HG03135 (cell line): ENCODE results near the gene U2SURP.
A peak's percentile ranks its signal among the peaks of the same experiment; 100 is the strongest.
"Not testable (repeated sequence)": the region's sequence is repeated elsewhere in the genome, so short reads cannot be mapped to it uniquely, and the experiment has no call there.

Source experiments
- ATAC-seq: cut with Tn5 transposase; IDR thresholded peaks from one replicate; pipeline ENCODE4 v1.9.1; 2021; ENCODE audit warnings: mild to moderate bottlenecking, moderate library complexity; ENCODE audit not compliant: unreplicated experiment

The U2SURP gene

DNA sequence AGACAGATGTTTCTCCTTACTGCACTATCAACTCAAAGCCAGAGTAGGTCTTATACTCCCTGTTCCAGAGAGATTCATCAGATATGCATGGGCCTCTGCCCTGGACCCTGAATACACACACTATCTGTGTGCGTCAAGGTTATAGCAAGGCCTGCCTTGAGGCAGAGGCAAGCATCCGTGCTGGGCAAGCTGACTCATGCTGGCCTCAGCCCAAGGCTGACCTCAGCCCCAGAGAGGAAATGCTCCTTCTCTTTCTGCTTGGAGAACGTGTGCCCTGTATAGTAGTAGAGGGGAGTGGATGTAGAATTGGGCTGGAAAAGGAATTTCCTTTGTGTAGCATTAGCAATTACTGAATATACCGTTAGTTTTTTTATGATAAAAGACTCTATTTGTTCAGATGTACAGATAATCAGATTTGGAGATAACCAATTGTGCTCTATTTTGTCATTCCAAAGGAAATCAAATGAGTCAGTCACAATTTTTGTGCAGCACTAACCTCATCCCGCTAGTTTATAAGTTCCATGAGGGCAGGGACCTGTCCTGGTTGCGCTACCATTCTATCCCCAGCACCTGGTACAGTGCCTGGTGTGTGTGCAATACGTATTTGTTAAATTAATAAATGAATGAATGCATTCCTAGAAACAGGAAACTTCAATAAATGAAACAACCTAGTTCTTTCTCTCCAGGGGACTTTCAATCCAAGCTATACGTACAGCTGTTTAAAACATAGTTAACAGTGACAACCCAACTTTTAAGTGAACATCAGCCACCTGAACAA is 24.6 kb upstream of the U2SURP start:
- ATAC-seq, result no peak

DNA sequence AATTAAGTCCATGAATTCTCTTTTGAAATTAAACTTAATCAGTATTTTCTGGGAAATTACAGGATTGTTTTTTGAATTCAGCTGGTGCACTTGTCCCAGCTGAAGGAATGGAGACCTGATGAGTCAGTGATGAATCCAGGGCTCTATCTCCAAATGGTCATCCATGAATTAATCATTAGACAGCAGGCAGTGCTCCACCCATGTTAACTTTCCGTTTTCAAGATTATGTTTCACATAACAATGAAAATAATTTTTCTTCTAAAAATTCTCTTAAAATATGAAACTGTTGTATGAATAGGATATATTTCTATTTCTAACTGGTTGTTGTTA is 24.0 kb upstream of the U2SURP start:
- no peak for ATAC-seq

DNA sequence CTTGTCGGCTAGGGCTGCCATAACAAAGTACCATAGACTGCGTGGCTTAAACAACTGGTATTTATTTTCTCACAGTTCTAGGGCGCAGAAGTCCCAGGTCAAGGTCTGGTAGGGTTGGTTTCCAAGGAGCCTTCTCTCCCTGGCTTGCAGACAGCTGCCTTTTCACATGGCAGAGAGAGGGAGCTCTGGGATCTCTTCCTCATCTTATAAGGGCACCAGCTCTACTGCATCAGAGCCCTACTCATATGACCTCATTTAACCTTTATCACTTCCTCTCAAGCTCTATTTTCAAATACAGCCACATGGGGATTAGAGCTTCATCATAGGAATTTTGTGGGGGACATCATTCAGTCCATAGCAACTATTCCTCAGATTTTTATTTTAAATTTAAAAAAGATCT is 20.3 kb upstream of the U2SURP start:
- ATAC-seq, result no peak

DNA sequence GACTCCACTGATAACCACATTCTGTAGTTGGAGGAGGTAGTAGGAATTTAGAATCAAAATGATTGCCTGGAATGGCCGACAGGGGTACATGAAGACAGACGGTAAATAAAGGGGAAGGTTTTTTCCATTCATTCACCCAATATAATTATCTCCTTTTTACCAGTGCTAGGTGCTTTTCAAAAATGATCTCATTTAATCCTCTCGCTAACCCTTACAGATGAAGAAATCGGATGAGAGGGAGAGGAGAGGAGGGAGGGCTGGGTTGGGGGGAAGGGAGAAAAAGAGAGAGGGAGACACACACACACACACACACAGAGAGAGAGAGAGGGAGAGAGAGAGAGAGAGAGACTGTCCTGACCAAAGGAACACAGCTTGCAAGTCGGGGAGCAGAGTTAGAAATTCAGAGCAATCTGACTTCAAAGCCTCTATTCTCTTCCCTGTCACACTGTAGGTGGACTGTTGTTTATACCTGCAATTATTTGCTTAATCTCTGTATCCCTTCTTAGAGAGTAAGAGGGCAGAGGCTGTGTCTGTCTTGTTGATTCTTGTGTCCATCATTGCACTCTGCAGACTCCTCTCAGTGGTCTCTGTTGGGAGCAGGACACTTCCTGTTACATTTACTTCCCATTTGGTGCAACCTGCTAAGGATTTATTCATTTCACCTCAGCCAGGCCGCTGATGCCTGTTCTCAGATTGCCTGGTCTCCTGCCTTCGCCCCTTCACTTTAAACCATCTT is 19.2 kb upstream of the U2SURP start:
- ATAC-seq, result no peak

DNA sequence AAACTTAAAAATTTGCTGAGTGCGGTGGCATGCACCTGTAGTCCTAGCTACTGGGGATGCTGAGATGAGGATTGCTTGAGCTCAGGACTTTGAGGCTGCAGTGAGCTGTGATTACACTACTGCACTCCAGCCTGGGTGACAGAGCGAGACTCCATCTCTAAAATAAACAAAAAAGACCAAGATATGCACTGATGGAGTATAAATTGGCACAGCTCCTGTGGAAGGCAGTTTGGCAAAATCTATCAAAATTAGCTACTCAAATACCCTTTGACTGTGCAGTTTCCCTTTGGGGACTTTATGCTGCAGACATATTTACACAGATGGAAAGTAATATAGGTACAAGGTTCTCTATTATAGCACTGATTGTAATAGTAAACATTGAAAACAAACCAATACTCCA is 18.1 kb upstream of the U2SURP start:
- no peak for ATAC-seq

DNA sequence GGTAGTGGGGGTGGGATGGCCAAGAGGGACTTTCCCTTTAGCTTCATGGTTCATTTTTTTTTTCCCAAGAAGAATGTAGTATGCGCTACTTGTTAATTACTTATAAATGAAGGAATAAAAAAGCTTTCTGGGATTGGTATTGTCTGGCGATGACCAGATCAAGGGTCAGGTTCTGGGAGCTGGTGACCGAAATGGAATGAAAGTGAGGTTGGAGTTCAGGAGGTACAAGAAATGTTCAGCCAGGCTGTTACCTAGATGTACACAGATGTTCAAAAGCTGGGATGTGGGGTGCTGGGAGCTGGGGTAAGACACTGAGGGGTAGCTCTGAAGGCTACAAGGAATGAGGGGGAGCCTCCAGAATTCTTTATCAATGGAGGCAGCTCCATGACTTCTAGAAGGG is 17.1 kb upstream of the U2SURP start:
- ATAC-seq, result no peak

DNA sequence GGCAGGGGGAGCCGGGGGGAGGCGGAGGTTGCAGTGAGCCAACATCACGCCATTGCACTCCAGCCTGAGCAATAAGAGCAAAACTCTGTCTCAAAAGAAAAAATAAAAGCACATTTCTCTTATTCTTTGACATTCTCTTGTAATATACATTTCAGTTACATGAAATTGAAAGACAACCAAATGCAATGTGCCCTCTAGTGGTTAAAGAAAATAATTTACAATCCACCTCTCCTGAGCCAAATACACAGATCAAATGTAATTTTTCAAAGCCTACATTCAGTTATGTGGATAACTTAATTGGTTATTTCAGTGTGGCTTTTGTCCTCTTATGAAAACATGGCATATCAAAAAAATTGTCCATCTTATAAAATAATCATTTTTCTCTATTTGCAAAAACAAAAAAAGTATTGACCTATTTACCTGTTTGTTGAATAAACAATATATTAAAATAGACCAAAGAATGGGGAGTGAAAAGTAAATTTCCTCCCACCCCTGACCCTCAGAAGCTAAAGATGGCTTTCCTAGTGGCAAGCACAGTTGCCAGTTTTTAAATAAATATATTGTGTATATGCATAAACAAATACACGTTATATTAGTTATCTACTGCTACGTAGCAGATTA is 14.2 kb upstream of the U2SURP start:
- ATAC-seq, result no peak

DNA sequence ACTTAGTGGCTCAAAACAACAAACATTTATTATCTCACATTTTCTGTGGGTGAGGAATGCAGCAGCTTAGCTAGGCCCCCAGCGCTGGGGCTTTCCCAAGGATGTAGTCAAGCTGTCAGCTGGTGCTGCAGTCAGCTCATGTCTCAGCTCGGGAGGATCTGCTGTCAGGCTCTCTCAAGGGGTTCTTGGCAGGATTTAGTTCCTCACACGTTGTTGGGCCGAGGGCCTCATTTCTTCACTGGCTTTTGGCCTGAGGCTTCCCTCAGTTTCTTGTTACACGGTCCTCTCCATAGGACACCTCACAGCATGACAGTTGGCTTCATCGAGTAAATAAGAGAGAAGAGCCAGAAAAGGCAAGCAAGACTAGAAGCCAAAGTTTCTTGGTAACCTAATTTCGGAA is 13.7 kb upstream of the U2SURP start:
- no peak for ATAC-seq

DNA sequence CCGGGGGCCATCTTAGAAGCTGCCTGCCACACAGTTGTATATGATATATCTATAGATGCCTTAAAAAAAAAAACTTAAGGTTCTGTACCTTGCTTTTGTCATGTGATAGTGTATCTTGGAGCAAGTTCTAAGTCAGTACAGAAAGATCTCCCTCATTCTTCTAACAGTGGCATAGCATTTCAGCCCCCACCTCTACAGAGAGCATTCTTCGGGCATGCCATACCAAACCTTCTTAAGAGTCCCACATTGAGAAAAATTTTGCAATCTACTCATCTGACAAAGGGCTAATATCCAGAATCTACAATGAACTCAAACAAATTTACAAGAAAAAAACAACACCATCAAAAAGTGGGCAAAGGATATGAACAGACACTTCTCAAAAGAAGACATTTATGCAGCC is 13.1 kb upstream of the U2SURP start:
- ATAC-seq, result not testable (repeated sequence)

DNA sequence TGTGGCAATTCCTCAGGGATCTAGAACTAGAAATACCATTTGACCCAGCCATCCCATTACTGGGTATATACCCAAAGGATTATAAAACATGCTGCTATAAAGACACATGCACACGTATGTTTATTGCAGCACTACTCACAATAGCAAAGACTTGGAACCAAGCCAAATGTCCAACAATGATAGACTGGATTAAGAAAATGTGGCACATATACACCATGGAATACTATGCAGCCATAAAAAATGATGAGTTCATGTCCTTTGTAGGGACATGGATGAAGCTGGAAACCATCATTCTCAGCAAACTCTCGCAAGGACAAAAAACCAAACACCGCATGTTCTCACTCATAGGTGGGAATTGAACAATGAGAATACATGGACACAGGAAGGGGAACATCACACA is 12.5 kb upstream of the U2SURP start:
- ATAC-seq, result not testable (repeated sequence)

DNA sequence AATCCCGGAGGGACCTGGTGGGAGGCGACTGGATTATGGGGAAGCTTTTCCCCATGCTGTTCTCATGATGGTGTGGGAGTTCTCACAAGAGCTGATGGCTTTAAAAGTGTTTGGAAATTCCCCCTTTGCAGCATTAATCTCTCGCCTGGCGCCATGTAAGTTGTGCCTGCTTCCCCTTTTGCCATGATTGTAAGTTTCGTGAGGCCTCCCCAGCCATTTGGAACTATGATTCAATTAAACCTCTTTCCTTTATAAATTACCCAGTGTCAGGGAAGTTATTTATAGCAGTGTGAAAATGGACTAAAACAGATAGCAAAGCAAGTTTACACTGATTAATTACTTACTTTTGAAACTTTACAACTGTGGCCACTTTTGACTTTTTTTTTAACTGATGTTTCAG is 10.6 kb upstream of the U2SURP start:
- no peak for ATAC-seq

DNA sequence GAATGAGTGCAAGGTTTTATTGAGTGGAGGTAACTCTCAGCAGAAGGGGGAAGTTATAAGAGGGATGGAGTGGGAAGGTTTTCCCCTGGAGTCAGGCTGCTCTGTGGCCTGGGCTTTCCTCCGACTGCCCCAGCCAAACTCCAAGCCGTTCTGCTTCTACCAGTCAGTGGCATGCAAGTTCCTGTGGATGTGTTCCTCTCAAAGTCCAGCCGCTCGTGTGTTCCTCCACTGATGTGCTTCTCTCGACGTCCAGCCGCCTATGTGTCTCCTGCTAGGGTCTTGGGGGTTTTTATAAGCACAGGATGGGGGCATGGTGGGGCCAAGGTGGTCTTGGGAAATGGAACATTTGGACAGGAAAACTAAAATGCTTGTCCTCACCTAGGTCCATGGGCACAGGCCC is 9.0 kb upstream of the U2SURP start:
- no peak for ATAC-seq

DNA sequence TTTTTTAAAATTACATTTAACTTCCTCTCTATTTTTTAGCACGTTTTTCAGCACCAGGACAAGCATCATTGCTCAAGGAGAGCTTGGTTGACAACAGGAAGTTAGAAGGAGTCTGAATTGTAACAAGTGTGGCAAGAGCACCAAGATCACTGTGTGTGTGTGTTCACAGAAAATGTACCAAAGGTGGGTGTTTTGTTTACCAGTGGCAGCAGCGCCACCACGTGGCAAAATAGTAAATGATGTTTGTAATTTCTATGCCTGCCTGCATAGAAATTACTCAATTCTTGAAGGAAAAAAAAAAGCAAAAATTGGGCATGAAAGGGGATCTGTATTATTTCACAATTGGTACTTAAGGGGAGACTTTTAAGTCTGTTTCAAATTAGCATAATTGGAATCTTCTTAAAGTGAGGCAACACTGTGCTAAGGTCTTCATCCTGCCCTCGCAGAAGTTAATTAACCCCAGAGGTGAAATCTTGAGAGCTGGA is 7.4 kb upstream of the U2SURP start:
- peak; percentile 61 for ATAC-seq

DNA sequence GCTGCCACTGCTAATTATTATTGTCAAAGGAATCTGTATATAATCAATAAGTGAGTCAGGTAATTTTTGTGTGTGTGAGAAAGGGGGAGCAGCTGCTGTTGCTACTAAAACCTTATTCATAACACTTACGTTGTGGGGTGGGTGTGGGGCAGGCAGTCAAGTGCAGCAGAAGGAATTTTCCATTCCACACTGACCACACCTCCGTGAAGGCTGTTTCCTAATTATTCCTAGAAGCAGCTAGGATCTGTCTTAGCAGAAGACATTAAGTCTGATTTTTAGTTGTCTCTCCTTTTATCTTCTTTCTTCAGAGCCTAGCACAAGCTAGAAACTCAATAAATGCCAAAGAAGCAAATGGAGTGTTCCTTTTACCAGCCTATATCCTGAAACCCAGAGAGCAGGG is 4.0 kb upstream of the U2SURP start:
- no peak for ATAC-seq

DNA sequence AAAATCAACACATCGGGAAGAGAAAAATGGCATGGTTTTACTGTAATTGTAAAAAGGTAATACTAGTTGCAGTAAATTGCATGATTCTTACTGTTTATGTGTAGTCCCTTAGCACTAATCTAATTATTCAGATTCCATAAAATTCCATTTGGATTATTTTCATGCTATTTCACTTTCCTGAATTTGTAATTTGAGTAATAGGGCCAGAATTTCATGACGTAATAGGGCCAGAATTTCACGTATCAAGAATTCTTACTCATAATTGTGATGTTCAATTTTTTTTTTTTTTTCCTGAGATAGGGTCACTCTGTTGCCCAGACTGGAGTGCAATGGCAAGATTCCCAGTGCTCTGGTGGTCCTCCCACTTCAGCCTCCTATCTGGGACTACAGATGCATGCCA is 2.9 kb upstream of the U2SURP start:
- no peak for ATAC-seq

DNA sequence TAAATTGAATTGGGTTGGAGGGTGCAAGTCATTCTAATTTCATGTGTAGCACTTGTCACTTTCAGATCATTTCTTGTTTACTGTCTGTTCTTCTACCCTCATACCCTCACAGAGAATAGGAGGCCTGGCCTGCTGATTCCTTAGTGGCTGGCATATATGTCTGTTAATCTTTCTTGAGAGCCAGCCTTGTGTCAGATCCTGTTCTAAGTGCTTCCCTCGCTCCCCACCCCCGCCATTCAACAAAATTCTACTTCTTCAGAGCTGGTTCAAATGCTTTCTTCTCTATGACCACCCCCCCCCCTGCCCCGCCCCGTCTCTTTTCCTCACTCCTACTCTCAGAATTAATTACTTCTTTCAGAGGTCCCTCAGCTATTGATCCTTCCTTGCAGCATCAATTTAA is 1.5 kb upstream of the U2SURP start:
- ATAC-seq, result no peak

DNA sequence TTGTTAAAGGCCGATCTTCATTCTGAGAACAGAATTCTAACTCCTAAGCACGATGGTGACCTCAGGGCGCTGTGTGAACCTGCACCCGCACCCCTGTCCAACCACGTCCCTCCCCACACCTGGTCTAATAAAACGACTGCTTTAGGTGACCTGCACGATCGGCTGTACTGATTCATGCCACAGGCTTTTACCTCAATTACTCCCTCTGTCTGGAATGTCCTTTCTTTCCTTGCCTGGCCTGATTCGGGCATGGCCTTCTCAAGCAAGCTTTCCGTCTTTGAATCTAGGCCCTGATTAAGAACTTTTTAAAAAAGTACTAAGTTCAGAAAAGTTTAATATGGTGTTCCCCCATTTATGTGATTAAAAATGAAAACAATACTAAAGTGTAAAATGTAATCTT is 842 bp upstream of the U2SURP start:
- ATAC-seq, result no peak

DNA sequence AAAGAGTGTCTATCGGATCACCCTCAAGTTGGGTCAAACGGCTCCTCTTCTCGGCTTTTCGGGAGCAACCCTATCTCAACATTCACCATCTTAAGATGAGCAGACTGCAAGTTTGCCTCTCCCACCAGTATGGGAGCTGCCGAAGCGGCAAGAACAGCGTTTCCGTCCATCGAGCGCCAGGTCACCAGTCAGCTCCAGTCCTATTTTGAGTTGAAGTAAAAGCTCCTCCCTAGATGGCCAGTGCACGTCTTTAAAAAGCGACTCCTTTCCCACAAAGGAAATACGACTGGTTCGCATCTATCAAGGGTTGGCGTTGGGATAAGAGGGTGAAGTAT is 369 bp upstream of the U2SURP start:
- ATAC-seq, result peak; percentile 61

DNA sequence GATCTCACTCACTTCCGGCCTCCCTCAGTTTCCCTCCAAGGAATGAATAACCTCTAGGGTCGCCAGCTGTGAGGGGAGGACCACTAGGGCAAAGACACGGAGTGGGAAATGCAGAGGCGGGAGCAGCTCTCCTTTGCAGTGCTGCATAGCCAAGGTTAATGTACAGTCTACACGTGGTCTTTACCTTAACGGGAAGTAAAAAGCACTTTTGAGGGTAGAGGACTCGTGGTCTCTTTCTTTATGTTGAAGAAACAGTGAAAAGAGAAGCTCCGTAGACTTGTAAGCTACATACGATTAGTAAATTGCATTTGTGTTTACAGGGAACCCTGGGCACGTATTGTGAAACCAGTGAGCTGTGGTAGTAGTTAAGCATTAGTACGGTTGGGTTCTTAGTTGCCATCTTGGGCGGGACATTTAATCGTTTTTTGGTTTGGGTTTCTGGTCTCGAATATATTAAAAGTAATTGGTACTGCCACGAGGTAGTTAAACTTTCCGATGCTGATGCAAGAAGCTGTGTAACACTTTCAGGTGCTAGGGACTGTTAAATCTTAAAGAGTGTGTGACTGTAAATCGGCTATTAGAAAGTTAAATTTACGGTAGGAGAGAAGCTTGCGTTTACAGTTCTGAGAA is 828 bp downstream of the U2SURP start:
- ATAC-seq, result peak; percentile 41

DNA sequence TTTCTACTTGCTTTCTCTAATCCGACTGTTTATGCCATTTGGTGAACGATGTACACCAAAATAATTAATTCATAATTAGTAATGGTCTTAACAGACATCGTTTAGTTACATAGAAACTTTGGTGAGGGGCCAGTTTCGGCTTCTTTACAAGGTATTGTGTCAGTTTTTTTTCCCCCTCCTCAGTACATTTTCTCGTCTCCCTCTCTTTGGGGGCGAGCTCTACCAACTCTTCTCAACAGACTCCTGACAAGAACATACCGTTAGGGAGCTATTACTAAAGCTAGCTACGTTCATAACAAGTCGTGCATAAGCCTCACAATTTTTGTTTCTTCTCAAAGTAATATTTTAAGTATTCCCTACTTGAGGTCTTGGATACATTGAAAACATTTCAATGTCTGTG is 1.4 kb downstream of the U2SURP start:
- ATAC-seq, result no peak

DNA sequence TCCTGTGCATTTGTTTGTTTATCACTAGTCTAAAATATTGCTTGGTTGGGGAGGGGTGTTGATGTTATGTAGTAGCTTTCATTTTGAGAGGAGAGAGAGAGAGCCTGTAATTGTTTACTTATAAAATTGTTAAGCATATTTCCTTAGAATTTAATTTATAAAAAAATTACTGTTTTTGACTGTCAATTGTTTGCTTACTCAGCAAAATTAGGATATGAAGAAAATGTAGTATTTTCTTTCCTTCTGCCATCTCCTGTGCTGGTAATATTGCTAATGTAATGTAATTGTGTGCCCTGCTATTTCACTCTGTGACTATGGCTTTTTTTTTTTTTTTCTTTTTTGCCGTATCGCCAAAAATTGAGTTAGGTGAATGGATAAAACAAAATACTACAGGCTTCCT is 3.5 kb downstream of the U2SURP start:
- no peak for ATAC-seq

DNA sequence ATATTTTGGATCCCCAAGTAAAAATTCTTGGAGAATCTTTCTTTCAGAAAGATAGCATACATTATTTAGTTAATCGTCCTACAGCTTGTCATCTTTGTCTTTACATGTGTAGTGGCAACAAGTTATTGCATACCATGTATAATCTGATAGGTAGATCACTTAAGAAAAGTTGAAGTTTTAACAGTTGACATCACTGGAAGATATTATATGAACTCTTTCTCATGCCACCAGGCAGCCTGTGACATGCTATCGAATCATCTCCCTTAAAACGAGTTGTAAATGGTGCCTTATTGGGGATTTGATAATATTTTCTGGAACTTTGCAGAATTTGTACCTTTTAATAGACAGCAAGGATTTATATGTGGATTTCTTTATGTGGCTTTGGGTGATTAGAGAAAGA is 8.7 kb downstream of the U2SURP start:
- no peak for ATAC-seq
